ENCODE results near the gene FAM98B.
"Not testable (repeated sequence)": the region's sequence is repeated elsewhere in the genome, so short reads cannot be mapped to it uniquely, and the experiment has no call there.

Gene FAM98B

GRCh38 chr15:38453971-38454695 lies at the start of gene FAM98B:
FAM98B (plus strand) TSS chr15:38454127; CDS start chr15:38454162, 35 bp downstream.
- peak; percentile 93 to 95 for DNase-seq

- DNase-seq: no peak
These were observed 47.5 kb upstream of the FAM98B start for GRCh38 chr15:38406436-38406835.

GRCh38 chr15:38408576-38408975 lies 45.4 kb upstream of the FAM98B start:
- no peak for DNase-seq

GRCh38 chr15:38411902-38412301 lies 42.0 kb upstream of the FAM98B start:
- no peak for DNase-seq

GRCh38 chr15:38412466-38412865 lies 41.5 kb upstream of the FAM98B start:
- no peak for DNase-seq

GRCh38 chr15:38414357-38414756 lies 39.6 kb upstream of the FAM98B start:
- DNase-seq: peak in 1 of 2 experiments; percentile 8

GRCh38 chr15:38421069-38421690 lies 32.7 kb upstream of the FAM98B start:
- DNase-seq: no peak

GRCh38 chr15:38424101-38424552 lies 29.8 kb upstream of the FAM98B start:
- no peak for DNase-seq

GRCh38 chr15:38425269-38425668 lies 28.7 kb upstream of the FAM98B start:
- no peak for DNase-seq

GRCh38 chr15:38427380-38427779 lies 26.5 kb upstream of the FAM98B start:
- DNase-seq: no peak

GRCh38 chr15:38430106-38430760 lies 23.7 kb upstream of the FAM98B start:
- no peak for DNase-seq

GRCh38 chr15:38436993-38437392 lies 16.9 kb upstream of the FAM98B start:
- no peak for DNase-seq

- not testable (repeated sequence) for DNase-seq
These were observed 16.3 kb upstream of the FAM98B start for GRCh38 chr15:38437603-38438002.

- no peak for DNase-seq
These were observed 15.6 kb upstream of the FAM98B start for GRCh38 chr15:38438031-38438986.

- DNase-seq: peak; percentile 19 to 30
These were observed 13.4 kb upstream of the FAM98B start for GRCh38 chr15:38440353-38441129.

GRCh38 chr15:38441130-38441519 lies 12.8 kb upstream of the FAM98B start:
- no peak for DNase-seq

- no peak for DNase-seq
These were observed 766 bp downstream of the FAM98B start for GRCh38 chr15:38454696-38455090.

GRCh38 chr15:38455092-38455491 lies 1.2 kb downstream of the FAM98B start:
- DNase-seq: no peak

- no peak for DNase-seq
These were observed 4.7 kb downstream of the FAM98B start for GRCh38 chr15:38458646-38459045.

GRCh38 chr15:38459480-38459879 lies 5.6 kb downstream of the FAM98B start:
- no peak for DNase-seq

- DNase-seq: no peak
These were observed 6.6 kb downstream of the FAM98B start for GRCh38 chr15:38460543-38460942.

All from activated CD4-positive, alpha-beta T cell treated with anti-CD3 and anti-CD28 coated beads, Interleukin-2, amount 50 U/mL, for 48 hours (primary cell).